Measurements from ENCODE around the gene GTF2F1.

Gene GTF2F1

GRCh38 chr19:6393074-6393982, at the start of gene GTF2F1:
TSS of gene GTF2F1 (minus strand) at chr19:6393164. CDS start at chr19:6392995, 169 bp downstream.
- TF ChIP-seq GATA3 (IDR thresholded peaks at IDR 0.05; ENCODE audit: low read depth, low read length) (no peak), GATA2 (IDR thresholded peaks at IDR 0.05; ENCODE audit: low read depth, low read length) (no peak)

- TF ChIP-seq GATA2 (IDR thresholded peaks at IDR 0.05; ENCODE audit: low read depth, low read length) = no peak
- TF ChIP-seq GATA3 (IDR thresholded peaks at IDR 0.05; ENCODE audit: low read depth, low read length) = no peak
Observed at GRCh38 chr19:6442087-6442688, 49.2 kb upstream of the GTF2F1 start.

- TF ChIP-seq GATA2 (IDR thresholded peaks at IDR 0.05; ENCODE audit: low read depth, low read length) (no peak), GATA3 (IDR thresholded peaks at IDR 0.05; ENCODE audit: low read depth, low read length) (no peak)
Observed at GRCh38 chr19:6440905-6441304, 47.9 kb upstream of the GTF2F1 start.

- TF ChIP-seq GATA2 (IDR thresholded peaks at IDR 0.05; ENCODE audit: low read depth, low read length) (no peak), GATA3 (IDR thresholded peaks at IDR 0.05; ENCODE audit: low read depth, low read length) (no peak)
Observed at GRCh38 chr19:6439743-6440142, 46.8 kb upstream of the GTF2F1 start.

GRCh38 chr19:6433663-6434062, 40.7 kb upstream of the GTF2F1 start, which contains the start of gene SLC25A41:
TSS of gene SLC25A41 (minus strand) at chr19:6433763. CDS start at chr19:6433693, 70 bp downstream.
- TF ChIP-seq GATA2 (IDR thresholded peaks at IDR 0.05; ENCODE audit: low read depth, low read length) (no peak), GATA3 (IDR thresholded peaks at IDR 0.05; ENCODE audit: low read depth, low read length) (no peak)

- TF ChIP-seq GATA2 (IDR thresholded peaks at IDR 0.05; ENCODE audit: low read depth, low read length) = no peak
- TF ChIP-seq GATA3 (IDR thresholded peaks at IDR 0.05; ENCODE audit: low read depth, low read length) = no peak
Observed at GRCh38 chr19:6433165-6433564, 40.2 kb upstream of the GTF2F1 start.

GRCh38 chr19:6431891-6432290, 38.9 kb upstream of the GTF2F1 start:
- TF ChIP-seq GATA2 (IDR thresholded peaks at IDR 0.05; ENCODE audit: low read depth, low read length) (no peak), GATA3 (IDR thresholded peaks at IDR 0.05; ENCODE audit: low read depth, low read length) (no peak)

- TF ChIP-seq GATA2 (IDR thresholded peaks at IDR 0.05; ENCODE audit: low read depth, low read length) = no peak
- TF ChIP-seq GATA3 (IDR thresholded peaks at IDR 0.05; ENCODE audit: low read depth, low read length) = no peak
Observed at GRCh38 chr19:6429419-6430221, 36.7 kb upstream of the GTF2F1 start.

- TF ChIP-seq GATA2 (IDR thresholded peaks at IDR 0.05; ENCODE audit: low read depth, low read length) (no peak), GATA3 (IDR thresholded peaks at IDR 0.05; ENCODE audit: low read depth, low read length) (no peak)
Observed at GRCh38 chr19:6427131-6427530, 34.2 kb upstream of the GTF2F1 start.

GRCh38 chr19:6425732-6426620, 33.0 kb upstream of the GTF2F1 start:
- TF ChIP-seq GATA3 (IDR thresholded peaks at IDR 0.05; ENCODE audit: low read depth, low read length) (no peak), GATA2 (IDR thresholded peaks at IDR 0.05; ENCODE audit: low read depth, low read length) (no peak)

- TF ChIP-seq GATA3 (IDR thresholded peaks at IDR 0.05; ENCODE audit: low read depth, low read length) = no peak
- no peak for TF ChIP-seq GATA2 (IDR thresholded peaks at IDR 0.05; ENCODE audit: low read depth, low read length)
Observed at GRCh38 chr19:6424939-6425731, 32.2 kb upstream of the GTF2F1 start.

- no peak for TF ChIP-seq GATA2 (IDR thresholded peaks at IDR 0.05; ENCODE audit: low read depth, low read length)
- TF ChIP-seq GATA3 (IDR thresholded peaks at IDR 0.05; ENCODE audit: low read depth, low read length) = no peak
Observed at GRCh38 chr19:6424195-6424938, 31.4 kb upstream of the GTF2F1 start, which contains the start of gene KHSRP. TSS of gene KHSRP (minus strand) at chr19:6424811. CDS start at chr19:6424701, 110 bp downstream.

All from SH-SY5Y (cell line).